Psoas muscle (tissue), 8 donors: Measurements from ENCODE around the gene UMODL1. TPM values are rescaled to one million over a fixed set of nuclear protein-coding genes. Genes with fewer than 3 reads are reported as not detected.

Source experiments
- ATAC-seq, 4 donors: fragments of 200-7000 bp; cut with Tn5 transposase; one replicate each; pipeline ENCODE4 v1.9.1; 2020; ENCODE audit warnings: moderate library complexity in 3 of 4, mild to moderate bottlenecking in 2 of 4
- DNase-seq, 2 donors: peaks; one replicate each; pipeline ENCODE4 v3.0.0-alpha.2; 2020
- H3K27ac ChIP-seq: fragments of 200-600 bp; one replicate; pipeline ENCODE4 v1.8.0; 2022
- H3K27me3 ChIP-seq, 3 donors: fragments of 200-600 bp in 1 of 3; one replicate each; pipeline versions ENCODE4 v1.6.1 to v1.8.0; 2013 to 2022; ENCODE audit warnings: low read length in 2 of 3, mild to moderate bottlenecking in 2 of 3, moderate library complexity in 1 of 3; ENCODE audit not compliant: insufficient read depth in 3 of 3
- H3K36me3 ChIP-seq, 2 donors: fragments of 200-600 bp in 1 of 2; one replicate each; pipeline versions ENCODE4 v1.6.1 to v1.8.0; 2013 to 2022; ENCODE audit warnings: low read depth in 1 of 2, mild to moderate bottlenecking in 1 of 2, moderate library complexity in 1 of 2; ENCODE audit not compliant: insufficient read depth in 1 of 2
- H3K4me1 ChIP-seq: fragments of 200-600 bp; one replicate; pipeline ENCODE4 v1.8.0; 2022
- H3K4me3 ChIP-seq: fragments of 200-600 bp; one replicate; pipeline ENCODE4 v1.8.0; 2022; ENCODE audit warnings: mild to moderate bottlenecking
- H3K9me3 ChIP-seq: fragments of 200-600 bp; one replicate; pipeline ENCODE4 v1.8.0; 2022
- WGBS, 3 donors: extraction: QIAGEN DNeasy Blood & Tissue Kit; methylation state at CpG; one replicate each; pipeline versions ENCODE4 v1.1.6 to v1.1.7; 2013; 5-methylcytosine and 5-hydroxymethylcytosine counted together
- intact Hi-C, 2 donors: fragments of 100-400 bp; cut with DNase I; formaldehyde crosslinking; loops; one replicate each; pipeline versions ENCODE4 v1.11.0 to v1.14.2; 2022
- polyA plus RNA-seq, 3 donors: library from polyadenylated mRNA; stranded (reverse); fragments of 200-250 nt; gene quantifications; one replicate each; pipeline ENCODE4 v1.2.3, GENCODE V29; 2013
- total RNA-seq, 4 donors: library from RNA; stranded (reverse); fragmentation: NEBNext Ultra II Directional in 2 of 4; extraction: Animal tissue kit (Norgen Biotek cat#: 25700) in 2 of 4; gene quantifications; one replicate each; pipeline versions ENCODE4 v1.2.1 to v1.2.4, GENCODE V29; 2021 to 2023
- TF ChIP-seq, protein P1 (sequence below): fragments of 200-600 bp; IDR thresholded peaks from one replicate; pipeline ENCODE4 v1.8.0; 2022; ENCODE audit warnings: antibody characterized with exemption
- donor health status: healthy with polysubstance abuse.
- donor health status: DM: no; HTN: no; CAD: no; lungs with moderate emphysema.
- donor health status: Bipolar disorder and iron deficiency.
- donor health status: healthy.
- donor health status: DM: yes; HTN: yes; CAD: no.
- donor health status: DM: no; HTN: no; CAD: no.
- donor health status: DM: no; HTN: no; CAD: no.
- donor health status: DM: yes; HTN: yes; CAD: no.

Gene UMODL1
- total and polyA plus RNA-seq, 7 donors = not detected

DNA sequence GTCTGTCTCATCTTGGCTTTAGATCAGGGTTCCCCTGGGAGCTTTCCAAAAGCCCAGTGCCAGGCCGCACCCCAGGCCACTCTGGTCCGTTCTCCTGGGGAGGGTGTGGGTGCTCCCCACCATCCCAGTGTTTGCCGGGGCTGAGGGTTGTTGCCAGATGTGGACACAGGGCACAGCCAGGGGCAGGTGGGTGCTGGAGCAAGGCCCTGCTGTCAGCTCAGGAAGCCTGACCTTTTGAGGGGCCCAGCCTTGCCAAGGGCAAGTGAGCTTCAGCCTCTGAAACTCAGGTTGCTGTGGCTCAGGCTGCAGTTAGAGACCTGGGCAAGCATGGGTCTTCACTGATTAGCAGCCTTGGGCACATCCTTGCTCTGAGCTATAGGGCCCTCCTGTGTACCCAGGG lies 38.1 kb upstream of the UMODL1 start:
- H3K36me3 ChIP-seq = no peaks in the 10 kb centered on the region
- H3K27me3 ChIP-seq = no peaks in the 10 kb centered on the region
- intact Hi-C loops = no loop called here
- no peak overlapping the region for H3K27ac ChIP-seq
- ATAC-seq (no peak), DNase-seq (no peak)
- no peaks in the 10 kb centered on the region for H3K9me3 ChIP-seq
- TF ChIP-seq, protein P1, sequence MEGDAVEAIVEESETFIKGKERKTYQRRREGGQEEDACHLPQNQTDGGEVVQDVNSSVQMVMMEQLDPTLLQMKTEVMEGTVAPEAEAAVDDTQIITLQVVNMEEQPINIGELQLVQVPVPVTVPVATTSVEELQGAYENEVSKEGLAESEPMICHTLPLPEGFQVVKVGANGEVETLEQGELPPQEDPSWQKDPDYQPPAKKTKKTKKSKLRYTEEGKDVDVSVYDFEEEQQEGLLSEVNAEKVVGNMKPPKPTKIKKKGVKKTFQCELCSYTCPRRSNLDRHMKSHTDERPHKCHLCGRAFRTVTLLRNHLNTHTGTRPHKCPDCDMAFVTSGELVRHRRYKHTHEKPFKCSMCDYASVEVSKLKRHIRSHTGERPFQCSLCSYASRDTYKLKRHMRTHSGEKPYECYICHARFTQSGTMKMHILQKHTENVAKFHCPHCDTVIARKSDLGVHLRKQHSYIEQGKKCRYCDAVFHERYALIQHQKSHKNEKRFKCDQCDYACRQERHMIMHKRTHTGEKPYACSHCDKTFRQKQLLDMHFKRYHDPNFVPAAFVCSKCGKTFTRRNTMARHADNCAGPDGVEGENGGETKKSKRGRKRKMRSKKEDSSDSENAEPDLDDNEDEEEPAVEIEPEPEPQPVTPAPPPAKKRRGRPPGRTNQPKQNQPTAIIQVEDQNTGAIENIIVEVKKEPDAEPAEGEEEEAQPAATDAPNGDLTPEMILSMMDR = no peak
- 79 to 85% (median 83%) methylated on average over 3 of the region's 3 CpGs for WGBS, 3 donors
- H3K4me1 ChIP-seq = no peaks in the 10 kb centered on the region
- H3K4me3 ChIP-seq = no peak overlapping the region

DNA sequence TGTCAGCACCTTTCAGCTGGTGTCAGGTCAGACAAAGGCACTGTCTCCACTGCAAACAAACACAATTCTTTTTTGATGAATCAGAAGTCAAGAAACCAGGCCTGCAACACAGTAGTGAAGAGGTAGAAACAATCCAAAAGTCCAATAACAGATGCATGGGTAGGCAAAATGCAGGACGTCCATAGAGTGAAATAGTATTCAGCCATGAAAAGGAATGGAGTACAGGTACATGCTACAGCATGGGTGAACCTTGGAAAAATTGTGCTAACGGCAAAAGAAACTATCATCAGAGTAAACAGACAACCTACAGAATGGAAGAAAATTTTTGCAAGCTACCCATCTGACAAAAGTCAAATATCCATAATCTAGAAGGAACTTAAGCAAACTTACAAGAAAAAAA lies 34.8 kb upstream of the UMODL1 start:
- Histone ChIP-seq H3K4me1 (no peaks in the 10 kb centered on the region), H3K9me3 (no peaks in the 10 kb centered on the region), H3K36me3 (no peaks in the 10 kb centered on the region), H3K27me3 (peaks cover 0 to 4% (median 3%) of the 10 kb centered on the region in 3 donors), H3K4me3 (no peak overlapping the region), H3K27ac (no peak overlapping the region)
- TF ChIP-seq, protein P1 = no peak
- intact Hi-C loops = no loop called here
- DNase-seq = no peak
- 89 to 91% (median 89%) methylated on average over 2 of the region's 2 CpGs for WGBS, 3 donors
- no peak for ATAC-seq

DNA sequence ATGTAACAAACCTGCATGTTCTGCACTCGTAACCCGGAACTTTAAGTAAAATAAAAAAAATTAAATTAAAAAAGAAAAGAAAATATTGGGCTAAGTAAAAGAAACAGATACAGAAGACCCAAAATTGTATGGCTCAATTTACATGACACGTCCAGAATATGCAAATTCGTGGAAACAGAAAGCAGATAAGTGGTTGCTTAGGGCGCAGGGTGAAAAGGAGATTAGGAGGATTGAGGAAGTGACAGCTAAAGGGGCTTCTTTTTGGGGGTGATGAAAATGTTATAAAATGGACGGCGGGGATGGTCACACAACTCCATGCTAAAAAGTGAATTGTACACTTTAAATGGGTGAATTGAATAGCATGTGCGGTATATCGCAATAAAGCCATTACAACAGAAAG lies 33.6 kb upstream of the UMODL1 start:
- intact Hi-C loops = no loop called here
- Histone ChIP-seq H3K4me3 (no peak overlapping the region), H3K36me3 (no peaks in the 10 kb centered on the region), H3K4me1 (no peaks in the 10 kb centered on the region), H3K27me3 (peaks cover 0 to 4% (median 3%) of the 10 kb centered on the region in 3 donors), H3K27ac (no peak overlapping the region), H3K9me3 (no peaks in the 10 kb centered on the region)
- TF ChIP-seq, protein P1 = no peak
- ATAC-seq = no peak
- no peak for DNase-seq
- 92 to 96% (median 95%) methylated on average over 9 of the region's 9 CpGs for WGBS, 3 donors

DNA sequence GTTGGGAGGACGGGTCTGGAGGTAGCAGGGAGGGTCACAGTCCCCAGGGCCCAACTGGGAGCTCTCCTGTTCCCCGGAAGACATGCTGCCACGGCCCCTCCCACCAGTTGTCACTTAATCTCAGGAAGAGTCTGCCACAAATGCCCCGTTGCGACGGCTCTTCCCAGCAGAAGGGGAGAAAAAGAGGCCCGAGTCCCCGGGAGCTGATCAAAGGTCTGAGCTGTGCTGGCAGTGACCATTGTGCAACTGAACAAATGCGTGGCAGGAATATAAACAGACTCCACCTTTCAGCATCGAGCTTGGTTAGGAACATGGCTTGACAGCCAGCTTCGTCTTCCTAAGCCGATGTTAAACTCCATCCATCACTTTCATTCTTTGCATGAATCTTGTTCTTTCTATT lies 33.2 kb upstream of the UMODL1 start:
- DNase-seq = no peak
- 65 to 73% (median 72%) methylated on average over 12 of the region's 12 CpGs for WGBS, 3 donors
- intact Hi-C loops = no loop called here
- Histone ChIP-seq H3K9me3 (no peaks in the 10 kb centered on the region), H3K36me3 (no peaks in the 10 kb centered on the region), H3K27ac (no peak overlapping the region), H3K4me3 (no peak overlapping the region), H3K4me1 (no peaks in the 10 kb centered on the region), H3K27me3 (peaks cover 0 to 4% (median 3%) of the 10 kb centered on the region in 3 donors)
- ATAC-seq = no peak
- TF ChIP-seq, protein P1 = no peak

DNA sequence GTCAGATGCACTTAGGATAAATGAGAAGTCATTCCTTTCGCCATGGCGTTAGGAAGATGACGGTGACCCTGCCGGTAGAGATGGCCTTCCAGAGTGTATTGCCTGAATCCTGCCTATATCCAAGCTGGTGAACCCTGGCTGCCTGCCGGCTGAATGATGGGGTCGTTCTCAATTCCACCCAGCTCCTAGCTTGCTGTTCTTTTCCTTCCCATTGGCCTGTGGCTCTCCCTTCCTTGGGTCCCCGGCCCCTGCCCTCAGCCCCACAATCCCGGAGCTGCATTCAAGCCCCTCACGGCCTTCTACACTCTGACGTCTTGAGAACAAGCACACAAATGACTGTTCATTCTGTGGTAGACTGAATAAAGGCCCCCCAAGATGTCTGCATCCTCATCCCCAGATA lies 32.7 kb upstream of the UMODL1 start:
- no peak for ATAC-seq
- Histone ChIP-seq H3K9me3 (no peaks in the 10 kb centered on the region), H3K4me1 (no peaks in the 10 kb centered on the region), H3K36me3 (no peaks in the 10 kb centered on the region), H3K27ac (no peak overlapping the region), H3K4me3 (no peak overlapping the region), H3K27me3 (peaks cover 0 to 4% (median 3%) of the 10 kb centered on the region in 3 donors)
- no peak for DNase-seq
- WGBS, 3 donors = 88 to 96% (median 90%) methylated on average over 10 of the region's 10 CpGs
- TF ChIP-seq, protein P1 = no peak
- intact Hi-C loops = no loop called here
